Heart right ventricle (tissue), 16 donors: Measurements from ENCODE around the gene ATP6V0D1. TPM values are rescaled to one million over a fixed set of nuclear protein-coding genes. Genes with fewer than 3 reads are reported as not detected.

Experiments
- ATAC-seq, 8 donors: fragments of 200-7000 bp; cut with Tn5 transposase; one replicate each; pipeline ENCODE4 v1.9.1; 2020; ENCODE audit warnings: mild to moderate bottlenecking in 8 of 8, moderate library complexity in 8 of 8, moderate number of reproducible peaks in 1 of 8
- DNase-seq, 2 donors: peaks; one replicate each; pipeline ENCODE4 v3.0.0-alpha.2; 2020
- H3K27ac ChIP-seq, 10 donors: fragments of 200-600 bp; sonication (generic) in 2 of 10; one replicate each; pipeline versions ENCODE4 v1.5.0 to v1.8.0; 2020 to 2022; ENCODE audit warnings: mild to moderate bottlenecking in 3 of 10
- H3K27me3 ChIP-seq, 7 donors: fragments of 200-600 bp; one replicate each; pipeline ENCODE4 v1.8.0; 2021 to 2022; ENCODE audit warnings: mild to moderate bottlenecking in 2 of 7
- H3K36me3 ChIP-seq, 9 donors: fragments of 200-600 bp; sonication (generic) in 1 of 9; one replicate each; pipeline versions ENCODE4 v1.5.0 to v1.8.0; 2020 to 2022; ENCODE audit warnings: mild to moderate bottlenecking in 2 of 9
- H3K4me1 ChIP-seq, 9 donors: fragments of 200-600 bp; sonication (generic) in 1 of 9; one replicate each; pipeline versions ENCODE4 v1.5.0 to v1.8.0; 2020 to 2022; ENCODE audit warnings: mild to moderate bottlenecking in 4 of 9
- H3K4me3 ChIP-seq, 10 donors: fragments of 200-600 bp; sonication (generic) in 2 of 10; one replicate each; pipeline versions ENCODE4 v1.5.0 to v1.8.0; 2020 to 2022; ENCODE audit warnings: mild to moderate bottlenecking in 7 of 10, moderate library complexity in 2 of 10
- H3K9me3 ChIP-seq, 11 donors: fragments of 200-600 bp in 10 of 11; sonication (generic) in 2 of 11; one replicate each; pipeline versions ENCODE4 v1.5.0 to v1.8.0; 2013 to 2022; ENCODE audit warnings: mild to moderate bottlenecking in 2 of 11, control low read depth in 1 of 11, moderate library complexity in 1 of 11
- WGBS, 2 donors: extraction: QIAGEN DNeasy Blood & Tissue Kit; methylation state at CpG; one replicate each; pipeline ENCODE4 v1.1.7; 2013; ENCODE audit warnings: inconsistent platforms in 1 of 2; 5-methylcytosine and 5-hydroxymethylcytosine counted together
- intact Hi-C, 10 donors: fragments of 100-400 bp; cut with DNase I; formaldehyde crosslinking; loops; one replicate each; pipeline versions ENCODE4 v1.11.1 to v1.14.2; 2022
- polyA plus RNA-seq, 2 donors: library from polyadenylated mRNA; stranded (reverse); fragments of 200-250 nt; gene quantifications; one replicate each; pipeline ENCODE4 v1.2.3, GENCODE V29; 2013
- total RNA-seq, 10 donors: library from RNA; stranded (reverse); fragmentation: NEBNext Ultra II Directional in 3 of 10; extraction: Animal tissue kit (Norgen Biotek cat#: 25700) in 3 of 10; gene quantifications; one replicate each; pipeline versions ENCODE4 v1.2.1 to v1.2.4, GENCODE V29; 2021 to 2023
- TF ChIP-seq, protein P1 (sequence below), 9 donors: fragments of 200-600 bp; sonication (generic) in 2 of 9; IDR thresholded peaks; one replicate each; pipeline versions ENCODE4 v1.5.0 to v1.8.0; 2021 to 2022; ENCODE audit warnings: antibody characterized with exemption in 9 of 9, mild to moderate bottlenecking in 5 of 9, moderate library complexity in 1 of 9
- donor health status: Arrhythmogenic right ventricular cardiomyopathy.
- donor health status: ischemic (EF 13 %, LVEDD 7.1; RV severe dilation, severe dysfunction).
- donor health status: healthy with polysubstance abuse.
- donor health status: DM: no; HTN: yes; CAD: no.
- donor health status: DM: no; HTN: no; CAD: no.
- donor health status: ischemic (EF 25% LVEDD 6.9; RV normal size, moderate dysfunction).
- donor health status: ischemic (EF 25% LVEDD 5.7; RV mildly dilated, moderate dysfunction).
- donor health status: healthy.
- donor health status: DM: yes; HTN: yes; CAD: no.
- donor health status: Ischemic cardiomyopathy.
- donor health status: ischemic (EF 35%, LVEDD 5.7; RV mildly dilated, moderate dysfunction).
- donor health status: nonischemic (EF 11% LVEDD 7.7; RV severe dilation, severe dysfunction).
- donor health status: DM: yes; HTN: yes; CAD: no.
- donor health status: PGD.
- donor health status: ischemic (EF 29% LVEDD 5.4; RV normal size, mild dysfunction).
- donor health status: nonischemic (EF 23%, LVEDD 6.1; RV moderate dilation, normal function).

The ATP6V0D1 gene
- total and polyA plus RNA-seq, 12 donors = 12.8 to 84.7 (median 67.5) TPM

DNA sequence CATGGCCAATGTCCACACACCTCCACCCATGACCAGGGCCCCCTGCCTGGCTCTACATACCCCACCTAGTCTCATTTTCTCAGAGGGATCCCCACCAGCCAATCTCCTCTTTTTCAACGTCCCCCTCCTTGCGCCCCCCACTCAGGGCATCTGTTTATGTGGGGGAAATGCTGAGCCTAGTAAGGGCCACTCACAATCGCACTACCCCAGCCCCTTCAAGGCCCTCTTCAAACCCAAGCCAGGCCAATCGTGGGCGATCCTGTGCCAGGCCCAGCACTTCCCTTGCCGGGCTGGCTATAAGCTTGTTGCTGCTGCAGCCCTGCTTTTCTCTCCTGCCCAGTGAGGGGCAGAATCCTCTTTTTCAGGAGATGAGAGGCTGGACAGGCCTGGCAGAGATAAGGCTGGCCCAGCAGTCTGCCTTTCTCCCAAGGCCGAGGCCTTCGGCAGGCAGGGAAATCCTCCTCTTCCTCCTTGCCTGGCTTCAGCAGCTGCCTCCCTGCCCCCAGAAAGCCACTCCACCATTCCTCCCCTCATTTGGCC is 33.9 kb downstream of the ATP6V0D1 start:
- intact Hi-C loops = no loop called here
- Histone ChIP-seq H3K27ac (peak overlapping the region in 9 of 10 donors; percentile 13 to 60 (median 47)), H3K36me3 (peaks cover 0 to 76% (median 0%) of the 10 kb centered on the region in 9 donors)

DNA sequence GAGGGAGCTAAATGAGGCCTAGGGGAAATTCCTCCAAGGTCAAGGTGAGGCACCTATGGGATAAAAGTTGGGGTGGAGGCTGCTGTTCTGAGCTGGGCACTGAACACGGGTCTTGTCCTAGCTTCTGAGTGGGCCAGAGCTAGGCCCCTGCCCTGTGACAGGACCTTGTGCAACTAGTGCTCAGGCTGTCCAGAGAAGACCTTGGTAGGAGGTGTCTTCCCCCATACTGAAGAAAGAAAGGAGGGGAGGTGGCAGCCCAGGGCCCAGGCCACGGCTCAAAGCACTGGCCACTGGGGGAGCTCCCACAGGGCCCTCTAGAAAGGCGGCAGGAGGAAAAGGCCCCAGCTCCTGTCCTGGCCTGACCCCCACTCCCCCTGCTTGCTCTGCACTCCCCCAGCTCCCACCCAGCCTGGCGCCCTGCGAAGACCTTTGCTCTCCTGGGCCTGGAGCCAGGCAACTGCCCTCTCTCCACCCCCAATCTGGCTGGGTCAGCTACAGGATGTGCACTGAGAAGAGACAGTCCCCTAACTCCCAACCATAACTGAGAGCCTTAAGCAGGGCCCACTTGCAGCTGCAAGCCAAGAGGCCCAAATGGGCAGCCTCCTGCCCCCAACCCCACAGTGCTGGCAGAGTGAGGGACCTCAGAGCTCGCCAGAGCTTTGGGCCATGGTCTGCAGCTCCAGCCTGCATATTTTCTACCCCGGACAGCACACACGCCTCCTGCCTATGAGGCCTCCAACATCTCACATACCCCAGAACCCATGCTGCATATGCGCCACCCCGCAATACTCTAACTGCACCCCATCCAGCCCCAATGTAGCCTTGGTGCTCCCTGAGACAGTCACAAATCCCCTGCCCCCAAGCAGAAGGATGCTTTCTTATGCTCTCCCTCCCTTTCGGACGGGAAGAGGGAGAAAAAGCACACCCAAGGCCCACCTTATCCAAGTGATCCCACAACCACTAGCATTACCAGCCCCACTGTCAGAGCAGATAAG is 34.7 kb downstream of the ATP6V0D1 start:
- WGBS, 2 donors = 56 to 58% methylated on average over 12 of the region's 12 CpGs
- Histone ChIP-seq H3K27me3 (no peaks in the 10 kb centered on the region), H3K4me1 (peaks cover 53 to 100% (median 98%) of the 10 kb centered on the region in 9 donors), H3K4me3 (no peak overlapping the region), H3K9me3 (no peaks in the 10 kb centered on the region), H3K36me3 (peaks cover 0 to 76% (median 0%) of the 10 kb centered on the region in 9 donors), H3K27ac (peak overlapping the region in 9 of 10 donors; percentile 24 to 62 (median 47))
- intact Hi-C loops = no loop called here
- DNase-seq (peak; percentile 59 to 73), ATAC-seq (peak in 7 of 8 donors; percentile 4 to 28 (median 14))
- TF ChIP-seq, protein P1, sequence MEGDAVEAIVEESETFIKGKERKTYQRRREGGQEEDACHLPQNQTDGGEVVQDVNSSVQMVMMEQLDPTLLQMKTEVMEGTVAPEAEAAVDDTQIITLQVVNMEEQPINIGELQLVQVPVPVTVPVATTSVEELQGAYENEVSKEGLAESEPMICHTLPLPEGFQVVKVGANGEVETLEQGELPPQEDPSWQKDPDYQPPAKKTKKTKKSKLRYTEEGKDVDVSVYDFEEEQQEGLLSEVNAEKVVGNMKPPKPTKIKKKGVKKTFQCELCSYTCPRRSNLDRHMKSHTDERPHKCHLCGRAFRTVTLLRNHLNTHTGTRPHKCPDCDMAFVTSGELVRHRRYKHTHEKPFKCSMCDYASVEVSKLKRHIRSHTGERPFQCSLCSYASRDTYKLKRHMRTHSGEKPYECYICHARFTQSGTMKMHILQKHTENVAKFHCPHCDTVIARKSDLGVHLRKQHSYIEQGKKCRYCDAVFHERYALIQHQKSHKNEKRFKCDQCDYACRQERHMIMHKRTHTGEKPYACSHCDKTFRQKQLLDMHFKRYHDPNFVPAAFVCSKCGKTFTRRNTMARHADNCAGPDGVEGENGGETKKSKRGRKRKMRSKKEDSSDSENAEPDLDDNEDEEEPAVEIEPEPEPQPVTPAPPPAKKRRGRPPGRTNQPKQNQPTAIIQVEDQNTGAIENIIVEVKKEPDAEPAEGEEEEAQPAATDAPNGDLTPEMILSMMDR (IDR thresholded peaks at IDR 0.05) = peak in 2 of 9 donors; percentile 4 to 12

More for the DNA sequence above, 33.9 kb downstream of the ATP6V0D1 start:
- TF ChIP-seq, protein P1 (IDR thresholded peaks at IDR 0.05) = no peak
- 70 to 80% methylated on average over 8 of the region's 8 CpGs for WGBS, 2 donors
- H3K4me3 ChIP-seq = no peak overlapping the region
- peaks cover 48 to 100% (median 94%) of the 10 kb centered on the region in 9 donors for H3K4me1 ChIP-seq
- H3K9me3 ChIP-seq = no peaks in the 10 kb centered on the region
- no peak for ATAC-seq
- DNase-seq = no peak
- H3K27me3 ChIP-seq = no peaks in the 10 kb centered on the region

DNA sequence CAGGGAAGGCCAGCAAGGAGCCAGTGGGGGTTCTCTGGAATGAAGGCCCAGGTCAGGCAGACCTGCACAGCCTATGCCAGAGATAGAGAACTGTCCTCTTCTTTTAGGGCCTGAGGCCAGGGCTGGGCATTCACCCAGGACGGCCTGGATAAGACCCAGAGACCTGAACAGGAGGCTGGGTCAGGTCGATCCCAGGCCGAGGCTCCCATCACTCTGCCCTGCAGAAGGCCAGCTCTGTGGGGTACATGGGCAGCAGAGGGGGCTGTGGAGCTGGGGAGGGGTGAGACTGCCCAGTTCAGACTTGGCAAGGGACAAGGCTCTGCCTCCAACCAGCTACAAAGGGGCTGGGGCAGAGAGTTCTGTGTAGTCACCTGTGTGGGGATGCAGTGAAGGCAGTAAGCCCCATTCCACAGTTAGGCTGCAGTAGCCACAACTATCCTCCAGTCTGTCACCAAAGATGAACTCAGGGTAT is 35.5 kb downstream of the ATP6V0D1 start:
- Histone ChIP-seq H3K27ac (peak overlapping the region in 8 of 10 donors; percentile 24 to 62 (median 44)), H3K4me3 (no peak overlapping the region), H3K4me1 (peaks cover 53 to 100% (median 93%) of the 10 kb centered on the region in 9 donors), H3K27me3 (no peaks in the 10 kb centered on the region), H3K36me3 (peaks cover 0 to 76% (median 0%) of the 10 kb centered on the region in 9 donors), H3K9me3 (no peaks in the 10 kb centered on the region)
- ATAC-seq (peak in 6 of 8 donors; percentile 4 to 48 (median 23)), DNase-seq (peak; percentile 51 to 67)
- intact Hi-C loops = no loop called here
- TF ChIP-seq, protein P1 (IDR thresholded peaks at IDR 0.05) = peak in 3 of 9 donors; percentile 6 to 22 (median 20)
- 37 to 59% methylated on average over 3 of the region's 3 CpGs for WGBS, 2 donors

DNA sequence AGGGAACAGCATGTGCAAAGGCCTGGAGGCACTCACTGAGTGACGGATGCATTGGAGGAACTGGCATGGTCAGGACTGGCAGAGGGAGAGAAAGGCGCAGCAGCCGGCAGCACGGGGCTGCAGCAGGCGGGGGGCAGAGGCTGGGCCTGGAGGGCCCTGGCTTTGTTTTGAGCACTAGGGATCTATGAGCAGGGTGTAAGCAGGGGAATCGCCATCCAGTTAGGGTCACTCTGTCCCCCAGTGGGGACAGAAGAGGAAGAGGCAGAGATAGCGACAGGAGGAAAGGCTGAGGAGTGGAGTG is 35.9 kb downstream of the ATP6V0D1 start:
- no peak for ATAC-seq
- Histone ChIP-seq H3K9me3 (no peaks in the 10 kb centered on the region), H3K4me1 (peaks cover 53 to 98% (median 89%) of the 10 kb centered on the region in 9 donors)

More for the DNA sequence above, 35.9 kb downstream of the ATP6V0D1 start:
- Histone ChIP-seq H3K27me3 (no peaks in the 10 kb centered on the region), H3K27ac (peak overlapping the region in 7 of 10 donors; percentile 40 to 62 (median 45)), H3K36me3 (peaks cover 0 to 76% (median 0%) of the 10 kb centered on the region in 9 donors), H3K4me3 (no peak overlapping the region)
- TF ChIP-seq, protein P1 (IDR thresholded peaks at IDR 0.05) = no peak
- DNase-seq = no peak
- intact Hi-C loops = no loop called here
- 81 to 84% methylated on average over 7 of the region's 7 CpGs for whole genome bisulfite sequencing, 2 donors
